SH-SY5Y (cell line): Measurements from ENCODE around the gene POTEB.
"Not testable (repeated sequence)": the region's sequence is repeated elsewhere in the genome, so short reads cannot be mapped to it uniquely, and the experiment has no call there.

Experiments used
- GATA2 ChIP-seq: IDR thresholded peaks from 2 replicates; pipeline ENCODE4 v1.6.1; 2011; ENCODE audit warnings: mild to moderate bottlenecking, low read depth, low read length
- GATA3 ChIP-seq: IDR thresholded peaks from 2 replicates; pipeline ENCODE4 v1.6.1; 2011; ENCODE audit warnings: low read depth, mild to moderate bottlenecking, low read length, moderate library complexity

POTEB gene

DNA sequence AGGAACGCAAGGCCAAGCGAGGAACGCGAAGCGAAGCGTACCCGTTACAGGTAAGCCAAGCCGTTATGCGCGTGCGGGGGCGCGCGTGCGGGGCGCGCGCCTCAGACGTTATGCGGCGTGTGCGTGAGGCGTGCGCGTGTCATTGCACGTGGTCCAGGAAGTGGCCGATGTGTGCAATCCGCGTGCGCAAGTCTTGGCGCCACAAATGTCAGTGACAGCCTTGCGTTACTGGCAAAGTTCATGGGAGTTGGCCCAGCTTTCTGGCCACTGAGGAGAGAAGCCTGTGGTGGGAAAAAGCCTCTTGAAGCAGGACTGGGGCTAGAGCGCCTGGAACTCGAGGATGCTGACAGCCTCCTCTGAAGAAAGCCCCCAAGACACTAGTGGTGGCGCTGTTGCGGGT lies at the start of gene POTEB:
TSS of gene POTEB (minus strand) at position 101 of the 400 bp plus-strand sequence. CDS start 489 bp downstream, outside the sequence.
- not testable (repeated sequence) for TF ChIP-seq GATA3, GATA2
